Right kidney (tissue), 1 donor: ENCODE data around the gene MED8.
"Not testable (repeated sequence)": the region's sequence is repeated elsewhere in the genome, so short reads cannot be mapped to it uniquely, and the experiment has no call there.

ENCODE experiments used
- DNase-seq: peaks from one replicate; pipeline ENCODE4 v3.0.0-alpha.2; 2016

Gene MED8

DNA sequence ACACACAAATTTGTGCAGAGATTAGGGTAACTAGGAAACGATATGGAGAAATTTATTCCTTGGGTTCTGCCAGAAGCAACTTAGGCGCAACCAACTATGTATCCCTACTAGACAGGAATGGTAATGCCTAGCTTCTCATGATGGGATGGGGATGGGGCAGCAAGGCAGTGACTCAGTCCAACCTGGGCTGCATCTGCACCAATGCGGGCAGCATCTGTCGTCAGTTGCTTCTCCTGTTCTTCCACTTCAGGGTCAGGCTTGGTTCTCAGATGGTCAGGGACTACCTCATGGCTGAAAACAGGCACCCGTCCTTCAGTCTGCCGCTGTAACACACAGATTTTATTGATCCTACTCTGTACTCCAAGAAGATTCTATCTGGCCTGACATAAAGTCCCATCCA lies 2.9 kb downstream of the MED8 start:
- DNase-seq = no peak

DNA sequence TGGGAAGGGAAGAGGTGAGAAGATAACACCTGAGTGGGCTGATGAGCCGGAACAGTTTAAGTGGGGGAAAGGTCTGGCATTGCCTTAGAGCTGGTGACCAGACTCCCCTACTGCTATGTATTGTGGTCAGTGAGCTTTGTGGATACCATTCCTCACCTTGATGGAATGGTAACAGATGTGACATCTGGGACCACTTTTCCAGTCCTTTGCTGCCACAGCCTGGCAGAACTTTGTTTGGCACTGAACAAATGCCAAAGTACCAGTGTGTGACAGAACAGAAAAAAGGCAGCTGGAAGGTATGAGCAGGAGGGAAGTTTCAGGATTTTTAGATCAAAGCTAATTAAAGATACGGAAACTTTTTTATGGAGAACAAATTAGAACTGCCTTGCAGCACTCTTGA lies 6.2 kb downstream of the MED8 start:
- no peak for DNase-seq

DNA sequence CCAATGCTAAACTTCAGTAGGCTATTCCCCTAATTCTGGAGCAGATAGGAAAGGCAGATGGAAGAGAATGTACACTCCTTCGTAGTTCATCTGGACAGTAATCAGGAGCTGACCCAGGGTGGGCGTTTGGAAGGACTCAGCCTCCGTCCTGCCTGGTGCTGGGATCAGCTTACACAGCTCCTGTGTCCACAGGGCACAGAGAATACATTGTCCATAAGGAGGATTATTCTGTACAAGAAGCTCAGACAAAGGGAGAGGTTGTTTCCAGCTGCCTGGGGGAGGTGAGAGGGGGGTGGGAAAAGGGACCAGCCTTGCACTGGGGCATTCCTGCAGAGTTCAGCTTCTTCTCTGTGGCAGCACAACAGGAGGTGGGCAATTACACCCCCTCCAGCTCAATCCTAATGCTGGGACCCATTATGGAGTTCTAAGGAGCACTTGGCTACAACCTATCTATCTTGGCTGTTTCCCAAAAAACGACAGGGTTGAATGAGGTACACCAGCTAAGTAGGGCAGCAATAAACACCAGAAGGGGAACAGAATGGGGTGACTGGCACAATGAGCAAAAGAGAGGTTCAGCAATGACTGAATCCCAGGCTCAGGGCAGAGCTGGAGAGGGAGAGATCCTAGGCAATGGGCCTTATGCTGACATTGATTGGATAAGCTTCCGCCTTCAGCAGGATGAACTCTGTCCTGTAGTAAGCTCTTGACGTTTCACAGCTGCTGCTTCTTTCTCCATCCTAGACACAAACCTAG lies 7.4 kb downstream of the MED8 start:
- DNase-seq = no peak

DNA sequence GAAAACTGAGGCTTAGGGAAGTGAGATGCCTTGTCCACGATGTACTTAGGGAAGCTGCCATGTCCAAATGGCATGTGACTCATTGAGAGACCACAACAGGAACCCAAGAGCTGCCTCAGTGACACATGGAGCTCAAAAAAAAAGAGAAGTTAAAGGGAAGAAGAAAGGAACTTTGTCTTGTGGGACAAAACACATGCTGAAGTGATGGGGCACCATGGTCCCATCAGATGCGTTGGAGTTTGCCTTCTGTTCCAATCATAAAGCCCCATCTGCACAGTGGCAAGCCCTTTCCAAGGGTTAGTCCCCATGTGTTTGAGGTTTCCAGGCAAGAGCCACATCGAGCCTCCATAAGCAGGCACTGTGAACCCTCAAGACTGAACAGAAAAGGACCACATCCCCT lies 8.0 kb downstream of the MED8 start:
- no peak for DNase-seq

DNA sequence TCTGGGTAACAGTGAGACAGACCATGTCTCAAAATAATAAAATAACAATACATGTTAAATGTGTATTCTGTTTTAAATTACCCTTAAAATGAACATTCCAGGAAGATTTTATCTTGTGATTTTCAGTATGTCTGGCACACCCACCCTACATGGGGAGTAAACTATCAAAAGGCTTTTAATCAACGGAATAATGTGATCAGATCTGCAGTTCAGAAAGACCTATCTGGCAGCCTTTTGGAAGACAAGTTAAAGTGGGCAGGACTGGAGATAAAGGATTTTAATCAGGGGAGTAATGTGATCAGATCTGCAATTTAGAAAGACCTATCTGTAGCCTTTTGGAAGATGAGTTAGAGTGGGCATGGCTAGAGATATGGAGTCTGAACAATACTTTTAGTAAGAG lies 10.1 kb downstream of the MED8 start:
- DNase-seq = no peak

DNA sequence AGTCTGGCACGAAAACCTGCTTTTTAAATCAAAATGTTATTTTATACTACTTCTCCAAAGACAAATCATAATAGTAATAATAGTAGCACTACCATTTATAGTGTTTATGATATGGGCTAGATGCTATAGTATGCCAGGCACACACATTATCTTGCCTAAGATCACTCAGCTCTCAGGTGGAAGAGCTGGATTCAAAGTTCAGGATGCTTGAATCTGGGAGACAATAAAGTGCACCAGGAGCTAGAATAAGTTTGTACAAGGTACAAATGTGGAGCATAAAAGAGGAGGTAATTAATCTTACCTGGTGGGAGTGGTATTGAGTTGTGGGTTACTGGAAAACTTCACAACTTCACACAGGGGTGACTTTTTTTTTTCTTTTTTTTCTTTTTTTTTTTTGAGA lies 11.8 kb downstream of the MED8 start:
- DNase-seq = no peak

DNA sequence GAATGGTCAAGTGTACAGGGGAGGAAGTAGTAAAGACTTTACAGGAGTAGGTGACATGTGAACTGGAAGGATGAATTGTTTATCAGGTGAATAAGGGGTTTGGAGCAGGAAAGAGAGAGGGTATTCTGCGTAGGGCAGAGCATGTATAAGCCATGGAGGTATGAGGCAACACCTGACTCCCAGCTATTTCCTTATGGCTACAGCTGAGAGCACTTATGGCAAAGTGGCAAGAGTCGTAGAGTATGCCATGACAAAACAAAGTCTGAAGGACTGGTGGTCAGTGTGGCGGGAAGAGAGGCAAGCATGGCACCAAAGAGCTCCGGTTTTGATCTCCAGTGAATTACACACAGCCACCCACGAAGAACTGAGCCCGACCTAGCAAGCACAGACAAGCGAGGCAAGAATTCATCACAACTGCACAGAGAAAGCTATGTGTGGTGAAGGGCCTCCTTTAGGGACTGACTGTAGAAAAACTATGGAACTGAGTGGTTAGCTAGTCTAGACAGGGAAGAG lies 12.8 kb downstream of the MED8 start:
- no peak for DNase-seq

DNA sequence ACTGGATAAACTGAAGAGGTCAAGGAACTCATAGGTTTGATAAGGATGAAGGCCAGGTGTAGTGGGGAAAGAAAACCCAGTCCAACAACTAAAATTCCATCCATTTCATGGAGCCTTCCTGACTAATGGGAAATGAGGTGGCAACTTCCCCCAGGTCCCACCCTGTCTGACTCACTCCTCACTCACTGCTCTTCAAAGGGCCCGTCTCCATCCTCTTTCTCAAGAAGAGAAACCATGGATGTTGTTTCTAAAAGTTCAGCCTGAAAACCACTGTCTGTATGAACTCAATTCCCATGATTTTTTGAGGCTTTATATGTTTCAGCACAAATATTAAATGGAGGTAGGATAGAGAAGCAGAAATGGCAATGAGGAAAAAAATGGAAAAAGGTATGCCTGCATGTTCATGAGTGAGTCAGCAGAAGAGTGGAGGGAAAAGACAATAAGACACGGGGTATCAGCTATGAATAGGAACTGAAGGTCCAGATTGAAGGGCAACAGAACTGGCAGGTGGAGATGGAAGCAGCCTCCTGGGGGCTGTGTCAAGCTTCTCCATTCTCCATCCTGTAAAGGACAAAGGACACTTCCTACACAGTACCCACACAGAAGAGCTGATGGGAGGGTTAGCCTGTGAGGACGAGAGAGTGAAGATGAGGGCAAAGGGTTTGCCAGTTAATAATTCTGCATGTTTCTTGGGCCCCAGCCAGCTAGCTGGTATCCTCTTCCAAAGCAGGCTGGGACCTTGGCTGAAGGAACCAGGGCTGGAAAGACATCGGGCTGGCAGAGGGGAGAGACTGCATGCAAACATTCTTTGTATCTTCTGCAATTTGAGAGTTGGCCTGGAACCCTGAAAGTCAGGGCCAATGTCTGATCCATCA lies 16.3 kb downstream of the MED8 start:
- no peak for DNase-seq

DNA sequence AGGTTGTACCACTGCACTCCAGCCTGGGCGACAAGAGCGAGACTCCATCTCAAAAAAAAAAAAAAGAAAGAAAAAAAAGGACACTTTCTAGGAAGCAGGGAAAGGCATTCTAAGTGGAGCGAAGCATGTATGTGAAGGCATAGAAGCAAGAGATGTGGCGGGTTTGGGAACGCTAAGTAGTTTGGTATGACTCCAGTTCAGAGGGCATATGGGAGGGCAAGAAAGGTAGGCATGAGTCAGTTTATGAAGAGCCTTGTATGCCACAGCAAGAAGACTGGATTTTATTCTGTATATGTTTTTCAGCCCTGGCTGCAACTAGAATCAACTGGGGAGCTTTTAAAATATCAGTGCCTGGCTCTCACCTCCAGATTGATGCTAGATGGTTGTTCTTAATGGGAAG lies 17.4 kb downstream of the MED8 start:
- no peak for DNase-seq

DNA sequence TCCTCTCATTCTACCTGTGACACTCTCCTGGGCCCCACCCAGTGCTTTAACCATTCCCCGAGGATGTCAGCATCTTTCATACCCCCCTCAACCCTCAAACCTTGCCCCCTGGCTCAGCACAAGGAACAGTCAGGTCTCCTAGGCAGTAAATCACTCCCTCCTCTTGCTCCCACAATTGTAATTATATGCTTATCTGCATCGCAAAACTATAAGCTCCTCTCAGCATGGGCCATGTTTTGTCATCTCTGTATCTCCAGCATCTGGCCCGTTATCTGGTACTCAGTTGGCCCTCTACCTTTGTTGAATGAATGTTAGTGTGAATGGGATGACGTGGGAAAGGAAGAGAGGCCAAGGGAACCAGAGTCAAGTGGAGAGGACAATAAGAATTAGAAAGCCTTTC lies 19.0 kb downstream of the MED8 start:
- DNase-seq = no peak

DNA sequence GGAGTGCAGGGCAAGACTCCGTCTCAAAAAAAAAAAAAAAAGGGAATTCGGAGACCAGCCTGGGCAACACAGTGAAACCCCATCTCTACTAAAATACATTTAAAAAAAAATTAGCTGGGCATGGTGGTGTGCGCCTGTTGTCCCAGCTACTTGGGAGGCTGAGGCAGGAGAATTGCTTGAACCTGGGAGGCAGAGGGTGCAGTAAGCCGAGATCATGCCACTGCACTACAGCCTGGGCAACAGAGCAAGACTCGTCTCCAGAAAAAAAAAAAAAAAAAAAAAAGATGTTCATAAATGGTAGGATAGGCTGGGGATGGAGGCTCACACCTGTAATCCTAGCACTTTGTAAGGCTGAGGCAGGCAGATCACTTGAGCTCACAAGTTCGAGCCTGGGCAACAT lies 19.8 kb downstream of the MED8 start:
- not testable (repeated sequence) for DNase-seq

DNA sequence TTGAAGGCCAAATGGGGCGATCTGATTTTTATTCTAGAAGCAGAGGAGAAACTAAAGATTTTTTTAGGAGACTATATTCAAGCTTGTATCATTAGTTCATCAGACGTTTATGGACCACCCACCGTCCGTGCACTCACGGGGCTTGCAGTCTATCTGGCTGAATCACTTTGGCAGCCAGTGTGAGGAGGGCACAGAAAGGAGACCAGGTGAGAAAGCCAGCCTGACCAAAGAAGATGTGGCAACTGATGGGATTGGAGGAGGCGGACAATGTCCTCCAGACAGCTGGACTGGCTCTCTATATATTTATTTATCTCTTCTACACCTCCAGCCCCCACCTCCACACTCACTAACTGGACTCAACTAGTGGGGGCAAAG lies 21.0 kb downstream of the MED8 start:
- no peak for DNase-seq

DNA sequence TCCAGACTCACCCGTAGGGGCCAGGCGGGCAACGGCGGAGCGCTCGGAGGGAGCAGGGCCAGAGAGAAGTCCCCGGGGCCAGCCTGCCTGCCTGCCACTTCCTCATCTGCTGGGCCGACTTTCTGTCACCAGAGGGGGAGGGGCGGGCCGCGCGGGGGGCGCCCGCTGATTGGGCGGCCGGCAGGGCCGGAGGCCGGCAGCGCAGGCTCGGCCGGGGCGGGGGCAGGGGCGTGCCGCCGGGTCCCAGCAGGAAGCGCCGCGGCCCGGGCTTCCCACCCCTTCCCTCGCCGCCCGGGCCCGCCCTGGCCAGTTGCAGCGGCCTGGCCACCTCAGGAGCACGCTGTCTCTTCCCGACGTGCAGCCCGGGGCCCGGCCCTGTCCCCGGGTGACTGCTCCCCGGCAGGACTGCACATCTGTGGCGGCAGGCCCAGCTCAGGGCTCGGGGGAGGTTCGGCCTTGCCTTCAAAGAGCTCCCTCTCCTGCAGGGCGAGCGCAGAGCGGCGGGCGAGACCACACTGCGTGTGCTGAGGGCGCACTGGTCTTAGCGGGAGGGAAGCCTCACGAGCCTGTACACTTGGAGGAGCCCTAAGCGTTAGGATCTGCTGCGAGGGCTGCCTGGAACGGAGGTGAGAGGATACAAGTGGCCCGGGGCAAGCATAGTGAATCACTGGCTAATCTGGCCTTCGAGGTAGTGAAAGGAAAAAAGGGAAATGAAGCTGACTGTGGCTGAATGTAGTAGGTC lies 21.5 kb downstream of the MED8 start, which contains the start of gene ELOVL1:
ELOVL1 (minus strand) TSS at position 108 of the 742 bp plus-strand sequence. CDS start 2,402 bp downstream, outside the sequence.
- DNase-seq = peak; percentile 97

DNA sequence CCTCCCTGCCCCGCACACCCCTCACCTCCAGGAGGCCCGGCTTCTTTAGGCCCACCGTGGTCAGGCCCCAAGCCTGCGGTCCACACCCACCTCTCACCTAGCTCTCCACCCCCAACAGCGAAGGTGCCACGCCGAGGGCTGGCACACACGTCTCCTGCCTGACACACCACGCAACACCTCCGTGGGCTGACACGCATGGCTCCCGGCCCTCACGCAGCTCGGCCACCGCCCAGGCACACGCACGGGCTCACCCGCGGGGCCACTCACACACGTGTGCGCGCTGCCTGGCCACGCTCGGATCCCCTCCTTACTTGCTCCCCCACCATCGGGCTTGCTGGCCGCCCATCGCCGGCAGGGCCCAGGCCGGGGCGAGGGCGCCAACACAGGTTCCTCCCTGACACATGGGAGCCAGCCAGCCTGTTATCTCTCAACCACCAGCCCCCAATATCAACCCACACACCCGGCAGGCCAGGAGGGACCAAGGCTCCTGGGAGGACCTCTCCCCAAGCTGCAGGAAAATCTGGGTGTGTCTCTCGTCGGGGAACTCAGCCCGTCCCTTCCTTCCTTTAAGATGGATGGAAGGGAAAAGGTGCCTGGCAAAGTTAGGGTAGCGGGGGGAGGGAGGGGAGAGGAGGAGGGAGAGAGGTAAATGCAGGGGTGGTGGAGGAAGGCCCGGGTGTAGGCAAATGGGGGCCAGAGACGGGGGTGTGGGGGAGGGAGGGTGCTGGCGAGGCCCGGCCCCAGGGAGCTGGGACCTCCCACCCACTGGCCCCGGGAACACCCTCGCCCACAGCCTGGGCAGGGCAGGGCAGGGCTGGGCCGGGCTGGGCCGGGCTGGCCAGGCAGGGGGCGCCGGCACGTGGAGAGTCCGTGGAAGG lies 22.3 kb downstream of the MED8 start:
- DNase-seq = peak; percentile 63

DNA sequence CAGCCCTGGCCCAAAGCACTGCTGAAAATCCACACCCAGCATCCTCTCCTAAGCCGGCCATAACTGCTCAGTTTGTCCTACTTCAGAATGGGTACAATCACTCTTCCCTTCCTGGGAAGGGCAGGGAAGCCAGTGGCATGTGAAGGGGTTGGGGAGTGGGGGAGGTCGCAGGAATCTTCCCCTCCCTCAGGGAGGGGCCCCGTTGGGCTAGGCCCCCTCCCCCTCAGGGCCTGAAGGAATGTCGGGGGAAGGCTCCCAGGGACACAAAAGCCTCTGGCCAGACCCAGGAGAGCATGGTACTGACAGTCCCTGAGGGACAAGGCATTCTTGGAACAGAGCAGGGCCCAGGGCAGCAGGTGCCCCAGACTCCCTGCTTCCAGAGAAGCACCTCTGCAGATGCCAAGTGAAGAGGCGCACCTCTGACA lies 23.0 kb downstream of the MED8 start:
- DNase-seq = no peak

DNA sequence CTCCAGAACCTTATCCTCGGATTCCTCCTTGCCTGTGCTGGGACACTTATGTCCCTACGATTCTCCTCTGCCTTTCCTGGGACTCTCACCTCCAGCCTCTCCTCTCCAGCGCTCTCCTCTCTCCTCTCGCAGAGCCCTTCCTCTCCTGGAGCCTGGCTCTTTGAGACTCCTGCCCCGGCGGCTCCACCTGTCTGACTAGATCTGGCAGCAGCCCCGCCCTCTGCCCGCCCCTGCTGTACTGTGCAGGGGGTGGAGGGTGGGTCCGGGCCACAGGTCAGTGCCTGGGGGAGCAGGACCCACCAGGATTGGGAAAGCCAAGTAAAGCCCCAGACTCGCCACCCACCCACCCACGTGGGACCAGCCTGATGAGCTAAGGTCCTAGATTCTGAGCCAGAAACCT lies 23.4 kb downstream of the MED8 start:
- DNase-seq = no peak

DNA sequence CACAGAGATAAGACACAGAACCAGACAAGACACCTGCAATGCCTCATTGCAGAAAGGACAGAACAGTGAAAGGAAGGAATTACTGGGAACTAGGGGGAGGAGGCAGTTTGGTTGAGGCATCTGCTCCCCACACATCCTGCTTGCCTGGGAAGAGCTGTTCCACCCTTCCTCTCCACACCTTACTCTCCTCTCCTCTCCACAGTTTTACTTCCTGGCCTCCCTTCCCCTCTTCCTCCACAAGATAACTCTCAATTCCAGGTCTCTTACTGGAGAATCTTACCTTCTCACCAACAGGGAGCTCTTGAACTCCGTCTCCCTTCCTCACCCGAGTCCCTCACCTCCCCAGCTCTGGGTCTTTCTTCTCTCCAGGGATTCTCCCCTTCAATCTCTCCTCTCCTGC lies 23.9 kb downstream of the MED8 start:
- no peak for DNase-seq

DNA sequence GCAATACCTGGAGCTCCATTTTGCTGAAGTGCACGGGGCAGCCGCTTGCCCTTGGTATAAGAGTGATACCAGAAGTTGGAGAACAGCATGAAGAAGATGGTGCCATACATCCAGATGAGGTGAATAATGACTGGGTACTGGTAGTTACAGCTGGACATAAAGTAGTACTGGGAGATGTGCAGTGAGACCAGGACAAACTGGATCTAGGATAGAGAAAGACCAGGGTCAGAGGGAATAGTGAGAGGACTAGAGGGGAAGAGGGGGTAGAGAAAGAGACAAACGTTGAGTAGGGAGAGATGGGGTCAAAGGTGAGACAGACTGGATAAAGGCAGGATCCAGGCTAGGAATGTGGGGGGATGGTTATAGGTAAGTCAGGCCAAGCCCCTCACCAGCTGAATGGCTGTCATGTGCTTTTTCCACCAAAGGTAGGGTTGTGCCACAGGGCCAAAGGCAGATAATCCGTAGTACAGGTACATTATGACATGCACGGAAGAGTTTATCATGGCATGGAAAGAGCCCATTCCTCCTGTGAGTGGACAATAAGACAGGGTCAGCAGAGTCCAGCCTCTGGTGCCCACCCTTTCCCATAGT lies 25.6 kb downstream of the MED8 start:
- no peak for DNase-seq

DNA sequence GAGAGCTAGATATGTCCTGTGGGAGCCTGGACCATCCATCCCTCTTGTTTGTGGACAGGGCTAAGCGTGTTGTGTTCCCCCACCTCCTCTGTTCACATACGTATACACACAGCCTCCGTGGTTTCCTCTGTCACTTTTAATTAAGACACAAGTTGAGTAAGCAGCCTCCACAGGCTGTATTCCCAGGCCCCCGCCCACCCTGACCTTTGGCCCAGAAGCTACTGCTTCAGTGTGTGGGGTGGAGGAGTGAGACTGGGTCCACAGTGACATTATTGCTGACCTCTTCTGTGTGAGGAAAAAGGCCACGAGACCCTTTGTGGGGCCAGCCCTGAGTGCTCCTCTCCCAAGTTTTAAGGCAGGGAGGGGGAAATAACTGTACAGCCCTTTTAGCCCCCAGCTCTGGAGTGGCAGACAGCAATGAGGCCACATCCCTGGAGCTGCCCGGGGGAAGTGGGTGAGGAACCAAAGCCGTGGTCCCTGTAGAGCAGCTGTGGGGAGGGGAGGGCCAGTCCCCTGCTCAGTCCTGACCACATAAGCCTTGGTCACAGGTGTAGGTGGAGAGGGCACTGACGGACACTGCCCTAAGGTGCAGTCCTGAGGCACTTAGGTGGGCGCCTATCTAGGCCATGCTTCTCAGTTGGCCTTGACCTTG lies 26.2 kb downstream of the MED8 start:
- no peak for DNase-seq

DNA sequence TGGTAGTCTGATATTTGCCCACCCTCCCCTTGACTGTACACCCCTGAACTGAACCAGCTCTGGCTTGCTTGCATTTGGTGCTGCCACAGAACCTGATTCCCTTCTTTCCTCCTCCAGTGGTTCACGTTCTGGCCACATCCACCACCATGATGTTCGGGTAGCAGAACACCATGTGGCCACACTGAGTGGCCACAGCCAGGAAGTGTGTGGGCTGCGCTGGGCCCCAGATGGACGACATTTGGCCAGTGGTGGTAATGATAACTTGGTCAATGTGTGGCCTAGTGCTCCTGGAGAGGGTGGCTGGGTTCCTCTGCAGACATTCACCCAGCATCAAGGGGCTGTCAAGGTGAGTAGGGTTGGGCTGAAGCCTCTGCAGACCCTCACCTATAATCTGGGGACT lies 29.0 kb downstream of the MED8 start:
- no peak for DNase-seq

DNA sequence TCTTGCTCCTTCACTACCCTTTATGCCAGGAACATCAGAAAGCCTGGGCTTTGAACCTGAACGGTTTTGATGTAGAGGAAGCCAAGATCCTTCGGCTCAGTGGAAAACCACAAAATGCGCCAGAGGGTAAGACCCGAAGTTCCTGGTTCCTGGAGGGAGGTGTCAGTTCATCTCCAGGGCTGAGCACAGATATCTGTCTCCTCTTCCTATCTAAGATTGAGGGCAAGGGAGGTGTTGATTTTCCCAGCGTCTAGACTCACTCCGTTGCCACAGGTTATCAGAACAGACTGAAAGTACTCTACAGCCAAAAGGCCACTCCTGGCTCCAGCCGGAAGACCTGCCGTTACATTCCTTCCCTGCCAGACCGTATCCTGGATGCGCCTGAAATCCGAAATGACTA lies 29.9 kb downstream of the MED8 start:
- no peak for DNase-seq
